ENCODE measurements around the gene ALAD.
A peak's percentile ranks its signal among the peaks of the same experiment; 100 is the strongest.

DNA sequence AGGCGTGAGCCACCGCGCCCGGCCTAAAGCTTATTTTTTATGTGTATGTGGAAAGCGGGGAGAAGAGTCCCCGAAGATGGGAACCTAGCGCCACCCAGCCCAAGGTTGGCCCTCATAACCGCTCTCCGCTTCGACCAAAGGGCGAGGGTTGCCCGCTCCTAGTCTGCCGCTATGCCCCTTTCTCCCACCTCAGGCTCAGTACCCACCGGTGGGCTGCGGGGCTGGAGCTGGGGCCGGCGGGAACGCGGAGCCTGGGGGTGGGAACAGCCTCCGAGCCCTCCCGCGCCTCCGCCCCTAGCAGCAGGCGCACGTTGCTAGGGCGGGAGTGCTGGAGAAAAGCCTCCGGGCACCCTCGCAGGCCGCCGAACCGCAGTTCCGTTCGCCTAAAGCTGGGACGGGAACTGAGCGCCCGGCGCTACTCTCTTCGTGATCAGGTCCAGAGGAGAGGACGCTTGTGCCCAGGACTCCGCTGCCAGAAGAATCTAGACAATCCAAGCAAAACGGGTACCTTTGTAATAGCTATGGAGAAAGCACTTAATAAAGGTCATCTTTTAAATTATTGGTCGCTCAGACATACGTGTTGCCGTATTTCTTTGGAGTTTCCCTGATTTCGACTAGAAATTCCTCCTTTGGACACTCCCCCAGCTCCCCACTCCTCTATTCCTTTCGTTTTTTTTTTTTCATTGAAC lies 60.9 kb downstream of the ALAD start, which contains the start of gene WDR31:
- TF ChIP-seq CTCF (IDR thresholded peaks at IDR 0.05 in 4 of 5, conservative IDR thresholded peaks at IDR 0.05 in 1 of 5) (no peak), POLR2A (IDR thresholded peaks at IDR 0.05) (peak in 1 of 2 donors; percentile 26)

All from gastrocnemius medialis (tissue), 4 donors.